ENCODE data around the gene ARF5. TPM values are rescaled to one million over a fixed set of nuclear protein-coding genes. Genes with fewer than 3 reads are reported as not detected.

Gene ARF5
- total RNA-seq, 2 donors from 2014 or later = 90.2 to 93.3 TPM

GRCh38 chr7:127620406-127621233, 32.4 kb downstream of the ARF5 start:
- intact Hi-C loops (cut with DNase I) = no loop called here

GRCh38 chr7:127625331-127625730, 37.1 kb downstream of the ARF5 start:
- intact Hi-C loops (cut with DNase I) = no loop called here

More at GRCh38 chr7:127620406-127621233, 32.4 kb downstream of the ARF5 start:
- no peak for DNase-seq (ENCODE audit: low spot score)

GRCh38 chr7:127628445-127628844, 40.2 kb downstream of the ARF5 start:
- no peak for DNase-seq (ENCODE audit: low spot score)
- intact Hi-C loops (cut with DNase I) = no loop called here

More at GRCh38 chr7:127625331-127625730, 37.1 kb downstream of the ARF5 start:
- no peak for DNase-seq (ENCODE audit: low spot score)

- intact Hi-C loops (cut with DNase I) = no loop called here
- DNase-seq (ENCODE audit: low spot score) = no peak
Measured at GRCh38 chr7:127629268-127629854, 41.1 kb downstream of the ARF5 start.

- intact Hi-C loops (cut with DNase I) = no loop called here
- no peak for DNase-seq (ENCODE audit: low spot score)
Measured at GRCh38 chr7:127632276-127632910, 44.2 kb downstream of the ARF5 start.

GRCh38 chr7:127635659-127636285, 47.6 kb downstream of the ARF5 start:
- intact Hi-C loops (cut with DNase I) = no loop called here
- DNase-seq (ENCODE audit: low spot score) = no peak

- DNase-seq (ENCODE audit: low spot score) = no peak
- intact Hi-C loops (cut with DNase I) = no loop called here
Measured at GRCh38 chr7:127638197-127638596, 50.0 kb downstream of the ARF5 start.

Other genes with a start within 250 kb of the ARF5 start
- 10 to 100 TPM; 31.3 to 37.2 TPM for gene ZNF800, start 195.7 kb upstream of the ARF5 start, total RNA-seq
- gene GCC1, start 2.8 kb upstream of the ARF5 start, total RNA-seq = 10 to 100 TPM in 1 of 2 donors, 1 to 10 TPM in 1; 9.6 to 11.0 TPM
- under 1 TPM; 0.33 to 0.46 TPM for gene FSCN3, start 5.3 kb downstream of the ARF5 start, total RNA-seq
- not detected for gene PAX4, start 29.7 kb downstream of the ARF5 start, total RNA-seq
- gene SND1, start 63.8 kb downstream of the ARF5 start, total RNA-seq = 100 to 1,000 TPM; 131 to 135 TPM